Stimulated activated CD8-positive, alpha-beta memory T cell treated with anti-CD3 and anti-CD28 coated beads, Interleukin-4, amount 100 ng/mL, for 1 hour (primary cell): ENCODE data around the gene DCHS1.

Experiments
- DNase-seq, 2 donors: peaks; one replicate each; pipeline ENCODE4 v3.0.0-alpha.2; 2020; ENCODE audit warnings: low read depth in 2 of 2, low spot score in 1 of 2

The DCHS1 gene

DNA sequence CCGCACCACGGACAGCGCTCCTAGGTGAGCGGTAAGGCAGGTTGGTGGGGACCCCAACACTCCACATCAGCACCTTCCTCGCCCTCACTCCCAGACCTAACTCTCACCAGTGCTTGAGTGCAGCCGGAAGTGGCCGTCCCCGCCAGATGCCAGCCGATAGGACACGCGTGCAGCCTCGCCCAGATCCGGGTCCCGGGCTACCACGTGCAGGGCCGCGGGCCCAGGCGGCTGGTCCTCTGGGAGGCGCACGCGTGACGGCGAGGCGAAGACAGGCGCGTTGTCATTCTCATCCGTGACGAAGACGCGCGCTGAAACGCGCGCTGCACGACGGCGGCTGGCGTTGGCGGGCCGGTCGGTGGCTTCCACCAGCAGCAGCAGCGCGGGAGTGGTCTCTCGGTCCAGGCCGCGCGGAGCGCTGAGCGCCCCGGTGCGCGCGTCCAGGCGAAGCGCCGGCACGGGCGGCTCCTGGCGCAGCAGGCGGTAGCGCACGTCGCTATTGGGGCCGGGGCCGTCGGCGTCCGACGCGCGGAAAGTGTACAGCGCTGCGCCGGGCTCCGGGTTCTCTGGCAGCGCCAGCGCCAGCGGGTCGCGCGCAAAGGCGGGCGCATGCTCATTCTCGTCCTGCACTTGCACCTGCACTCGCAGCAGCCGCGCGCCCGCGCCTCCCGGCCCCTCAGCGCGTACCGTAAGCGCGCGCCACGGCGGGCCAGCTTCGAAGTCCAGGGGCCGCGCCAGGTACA, 25.5 kb downstream of the DCHS1 start:
- DNase-seq, result no peak

DNA sequence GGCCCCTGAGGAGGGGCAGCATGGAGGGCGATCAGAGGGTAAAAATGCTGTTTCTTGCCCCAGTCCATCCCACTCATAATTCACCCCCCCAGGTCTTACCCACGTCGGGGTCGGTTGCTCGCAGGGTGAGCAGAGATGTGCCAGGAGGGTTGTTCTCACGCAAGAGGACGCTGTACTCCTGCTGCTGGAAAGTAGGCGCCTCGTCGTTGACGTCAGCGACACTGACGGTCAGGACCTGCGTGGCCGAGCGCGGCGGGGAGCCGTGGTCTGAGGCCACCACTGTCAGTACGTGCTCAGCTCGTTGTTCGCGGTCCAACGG, 26.1 kb downstream of the DCHS1 start:
- no peak for DNase-seq

DNA sequence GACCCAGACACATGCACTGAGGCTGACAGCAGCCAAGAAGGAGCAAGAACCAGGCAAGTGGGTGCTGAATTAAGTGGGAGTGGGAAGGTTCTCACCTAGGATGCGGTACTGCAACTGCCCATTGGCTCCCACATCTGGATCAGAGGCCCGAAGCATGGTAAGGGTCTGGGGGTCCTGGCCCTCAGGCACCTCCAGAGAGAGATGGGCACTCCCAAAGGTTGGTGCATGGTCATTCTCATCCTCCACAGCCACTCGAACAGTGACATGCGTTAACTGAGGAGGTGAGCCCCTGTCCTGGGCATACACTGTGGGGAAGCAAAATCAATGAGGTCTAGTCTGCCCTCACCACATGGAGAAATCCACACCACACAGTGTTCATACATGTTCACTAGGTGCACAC, 27.1 kb downstream of the DCHS1 start:
- DNase-seq, result no peak

DNA sequence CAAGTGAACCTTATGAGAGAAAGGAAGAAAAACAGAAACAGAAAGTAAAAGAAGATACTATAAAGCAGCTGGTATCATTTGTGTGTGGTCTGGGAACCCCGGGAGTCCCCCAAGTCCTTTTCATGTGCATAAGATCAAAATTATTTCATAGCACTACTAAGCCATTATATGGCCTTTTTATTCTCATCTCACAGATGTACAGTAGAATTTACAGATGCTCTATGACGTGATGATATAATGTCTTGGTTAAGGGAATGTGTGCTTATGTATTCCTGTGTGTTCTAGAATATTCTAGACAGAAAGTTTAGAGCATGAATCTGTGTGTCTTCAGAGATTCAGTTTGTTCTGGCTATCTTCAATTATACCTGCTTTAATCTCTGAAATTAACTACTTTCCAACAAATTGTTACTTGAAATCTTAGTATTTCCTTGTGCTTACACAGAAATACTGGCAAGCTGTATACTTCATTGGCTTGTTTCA, 27.8 kb downstream of the DCHS1 start:
- no peak for DNase-seq

DNA sequence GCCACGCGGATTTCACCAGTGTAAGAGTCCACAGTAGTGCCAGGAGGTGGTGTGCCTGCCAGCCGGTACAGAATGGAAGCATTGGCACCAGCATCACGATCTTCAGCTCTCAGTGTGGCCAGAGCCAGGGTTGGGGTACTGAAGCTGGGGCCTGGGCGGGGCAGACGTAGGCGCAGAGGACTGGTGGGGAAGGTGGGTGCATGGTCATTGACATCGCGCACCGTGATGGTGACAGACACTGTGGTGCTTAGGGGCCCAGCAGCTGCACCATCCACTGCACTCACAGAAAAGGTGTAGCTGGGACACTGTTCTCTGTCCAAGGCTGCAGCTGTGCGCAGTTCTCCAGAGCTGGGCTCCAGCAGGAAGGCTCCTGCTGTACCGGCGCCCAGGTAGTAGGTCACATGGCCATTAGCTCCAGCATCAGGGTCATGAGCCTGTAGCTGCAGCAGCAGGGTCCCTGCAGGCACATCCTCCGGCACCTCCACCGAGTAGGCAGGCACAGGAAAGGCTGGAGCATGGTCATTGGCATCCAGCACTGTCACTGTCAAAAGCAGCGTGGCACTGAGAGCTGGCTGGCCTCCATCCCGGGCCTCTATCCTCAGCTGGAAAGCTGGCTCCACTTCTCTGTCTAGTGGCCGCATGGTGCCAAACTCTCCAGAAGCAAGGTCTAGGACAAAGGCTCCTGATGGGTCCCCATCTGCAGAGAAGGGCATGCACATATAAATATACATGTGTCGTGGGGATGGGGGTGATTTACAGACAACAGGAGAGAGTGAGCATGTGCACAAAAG, 28.4 kb downstream of the DCHS1 start:
- no peak for DNase-seq

DNA sequence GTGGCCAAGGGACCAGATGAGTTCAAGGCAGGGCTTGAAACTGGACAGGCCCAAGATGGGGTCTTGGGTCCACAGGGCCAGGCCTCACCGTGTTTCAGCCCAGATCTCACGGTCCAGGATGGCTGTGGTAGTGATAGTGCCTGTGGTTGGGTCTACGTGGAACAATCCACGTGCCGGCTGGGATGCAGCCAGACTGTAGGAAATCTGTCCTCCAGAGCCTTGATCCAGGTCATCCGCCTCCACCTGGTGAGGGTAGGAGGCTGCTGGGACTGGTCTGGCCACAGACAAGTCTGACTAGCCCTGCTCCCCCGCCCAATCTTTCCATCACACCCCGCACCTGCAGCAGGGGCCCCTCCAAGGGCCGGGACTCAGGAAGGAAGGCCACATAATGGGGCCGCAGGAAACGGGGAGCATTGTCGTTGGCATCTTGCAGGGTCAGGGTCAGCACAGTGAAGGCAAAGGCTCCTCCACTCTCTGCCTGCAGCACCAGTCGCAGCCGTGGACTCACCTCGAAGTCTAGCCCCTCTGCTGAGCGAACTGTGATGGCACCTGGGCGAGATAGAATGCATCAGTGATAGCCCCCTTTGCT, 29.7 kb downstream of the DCHS1 start:
- no peak for DNase-seq

DNA sequence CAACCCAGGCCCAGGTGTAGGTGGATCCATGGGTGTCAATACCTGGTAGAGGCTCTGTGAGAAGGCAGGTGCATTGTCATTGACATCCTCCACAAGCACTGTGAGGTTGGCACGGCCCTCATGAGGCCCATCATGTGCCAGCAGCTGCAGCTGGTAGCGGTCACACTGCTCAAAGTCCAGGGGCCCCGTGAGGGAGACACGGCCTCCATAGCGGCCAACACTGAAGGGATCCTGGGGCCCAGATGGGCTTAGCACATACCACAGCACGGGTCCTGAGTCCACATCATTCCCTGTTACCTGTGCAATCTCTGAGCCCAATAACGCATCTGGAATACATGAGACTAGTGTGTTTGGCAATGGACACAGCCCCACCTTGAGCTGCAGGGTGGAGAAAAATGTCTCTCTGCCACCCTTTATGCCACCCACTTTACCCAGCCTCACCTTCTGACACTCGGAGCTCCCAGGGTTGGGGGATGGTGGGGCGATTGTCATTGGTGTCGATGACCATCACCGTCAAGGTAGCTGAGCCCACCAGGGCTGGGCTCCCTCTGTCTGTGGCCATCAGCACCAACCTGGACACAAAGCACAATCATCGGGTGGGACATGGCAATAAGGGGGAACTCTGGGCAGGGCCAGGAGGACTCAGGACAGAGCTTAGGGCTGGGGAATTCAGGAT, 30.3 kb downstream of the DCHS1 start:
- no peak for DNase-seq

DNA sequence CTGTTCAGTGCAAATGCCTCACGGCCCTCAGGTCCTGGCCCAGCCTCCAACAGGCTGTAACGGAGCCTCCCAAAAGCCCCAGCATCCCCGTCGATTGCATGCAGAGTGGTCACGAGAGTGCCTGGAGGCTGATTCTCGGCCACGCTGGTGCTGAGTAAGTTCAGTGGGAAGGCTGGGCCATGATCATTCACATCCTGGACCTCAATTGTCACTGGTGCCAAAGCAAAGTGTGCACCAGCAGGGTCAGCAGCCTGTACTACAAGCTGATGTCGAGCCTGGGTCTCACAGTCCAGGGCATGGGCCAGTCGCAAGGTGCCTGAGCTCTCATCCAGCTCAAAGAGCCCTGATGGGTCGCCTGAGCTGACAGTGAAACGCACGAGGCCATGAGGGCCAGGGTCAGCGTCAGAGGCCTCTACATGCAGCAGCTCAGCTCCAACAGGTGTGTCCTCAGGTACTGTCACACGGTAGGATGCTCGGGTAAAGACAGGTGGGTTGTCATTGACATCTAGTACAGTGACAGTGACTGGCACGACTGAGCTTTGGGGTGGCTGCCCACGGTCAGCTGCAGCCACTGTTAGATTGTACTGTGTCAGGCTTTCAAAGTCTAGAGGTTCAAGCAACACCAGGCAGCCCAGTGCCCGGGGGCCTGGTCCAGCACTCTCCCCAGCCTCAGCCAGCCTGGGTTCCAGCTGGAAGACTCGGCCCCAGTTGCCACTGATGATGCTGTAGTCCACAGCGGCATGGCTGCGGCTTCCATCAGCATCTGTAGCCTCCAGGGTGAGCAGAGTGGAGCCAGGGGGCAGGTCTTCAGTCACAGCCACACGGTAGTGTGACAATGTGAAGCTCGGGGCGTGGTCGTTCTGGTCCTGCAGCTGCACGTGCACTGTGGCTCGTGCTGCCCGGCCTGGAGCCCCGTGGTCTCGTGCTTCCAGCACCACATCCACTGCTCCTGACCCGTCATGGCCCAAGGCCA, 31.9 kb downstream of the DCHS1 start:
- no peak for DNase-seq

DNA sequence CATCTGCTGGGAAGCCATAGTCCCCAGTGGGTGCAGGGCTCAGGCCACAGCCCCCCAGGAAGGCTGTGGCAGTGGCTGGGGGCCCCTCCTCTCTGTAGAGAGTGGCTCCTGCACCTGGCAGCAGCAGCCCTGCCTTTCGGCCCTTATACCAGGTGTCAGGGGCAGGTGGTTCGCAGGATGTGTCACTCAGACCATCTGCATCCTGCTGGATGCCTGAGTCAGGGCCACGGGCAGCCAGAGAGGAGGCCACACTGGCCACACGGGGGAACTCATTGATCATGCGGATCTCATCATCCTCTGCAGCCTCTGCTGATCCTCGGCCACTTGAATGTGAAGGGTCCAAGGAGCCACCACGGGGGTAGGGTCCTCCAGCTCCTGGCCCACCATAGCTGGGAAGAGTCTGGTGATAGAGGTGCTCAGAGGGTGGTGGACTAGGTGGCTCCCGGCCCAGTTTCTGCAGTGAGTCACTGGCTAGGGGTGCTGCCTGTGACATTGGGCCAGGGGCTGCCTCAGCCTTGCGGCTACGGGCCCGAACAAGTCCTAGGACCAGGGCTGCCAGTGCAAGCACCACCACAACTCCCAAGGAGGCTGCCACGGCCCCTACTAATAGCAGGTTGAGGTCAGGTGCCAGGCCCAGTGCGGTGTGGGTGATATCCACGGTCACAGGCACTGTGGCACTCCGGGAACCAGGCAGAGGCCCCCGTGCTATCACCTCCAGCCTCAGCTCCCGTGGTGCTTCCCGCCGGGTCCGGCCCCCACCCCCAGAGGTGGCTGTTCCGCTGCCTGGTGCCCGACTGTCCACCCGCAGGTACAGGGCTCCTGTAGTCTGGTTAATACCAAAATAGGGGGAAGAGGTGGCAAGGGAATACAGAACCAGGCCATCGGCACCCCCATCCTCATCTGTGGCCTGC, 33.1 kb downstream of the DCHS1 start:
- DNase-seq, result no peak

DNA sequence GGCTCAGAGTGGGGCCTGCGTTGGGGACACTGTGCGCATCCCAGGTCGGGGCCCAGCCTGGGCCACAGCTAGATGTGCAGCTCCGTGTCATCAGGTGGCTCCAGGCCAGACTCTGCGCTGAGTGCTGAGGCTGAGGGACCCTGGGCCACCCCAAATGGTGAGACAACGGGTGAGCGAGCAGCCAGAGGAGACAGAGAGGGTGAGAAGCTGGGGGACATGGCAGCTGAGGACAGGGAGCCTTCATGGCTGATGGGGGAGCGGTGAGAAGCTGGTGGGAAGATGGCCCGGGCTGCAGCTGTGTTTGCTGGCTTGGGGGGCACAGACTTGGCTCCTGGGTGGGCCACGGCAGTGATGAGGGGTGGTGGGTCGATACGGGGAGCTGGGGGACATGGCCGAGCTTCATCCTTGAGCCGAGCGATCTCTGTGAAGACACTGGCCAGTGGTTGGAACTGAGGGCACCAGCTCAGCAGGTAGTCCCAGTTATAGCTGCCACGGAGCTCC, 33.8 kb downstream of the DCHS1 start:
- no peak for DNase-seq

DNA sequence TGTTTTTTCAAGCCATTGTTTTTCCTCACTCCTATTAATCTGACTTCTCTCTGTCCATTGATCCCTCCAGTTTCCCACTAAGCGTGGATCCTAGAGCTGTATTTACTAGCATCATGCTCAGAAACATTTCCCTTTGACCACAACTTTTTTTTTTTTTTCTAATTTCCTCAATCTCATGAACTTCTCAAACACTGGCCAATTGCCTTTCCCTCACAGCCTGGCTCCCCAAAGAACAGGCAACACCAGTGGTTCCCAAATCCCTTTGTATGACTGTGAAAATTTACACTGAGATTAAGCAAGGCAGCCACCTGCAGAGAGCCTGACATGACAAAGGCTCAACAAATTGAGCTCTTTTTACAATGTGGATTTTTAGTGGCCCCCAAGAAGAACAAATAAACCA, 35.0 kb downstream of the DCHS1 start:
- DNase-seq, result no peak

DNA sequence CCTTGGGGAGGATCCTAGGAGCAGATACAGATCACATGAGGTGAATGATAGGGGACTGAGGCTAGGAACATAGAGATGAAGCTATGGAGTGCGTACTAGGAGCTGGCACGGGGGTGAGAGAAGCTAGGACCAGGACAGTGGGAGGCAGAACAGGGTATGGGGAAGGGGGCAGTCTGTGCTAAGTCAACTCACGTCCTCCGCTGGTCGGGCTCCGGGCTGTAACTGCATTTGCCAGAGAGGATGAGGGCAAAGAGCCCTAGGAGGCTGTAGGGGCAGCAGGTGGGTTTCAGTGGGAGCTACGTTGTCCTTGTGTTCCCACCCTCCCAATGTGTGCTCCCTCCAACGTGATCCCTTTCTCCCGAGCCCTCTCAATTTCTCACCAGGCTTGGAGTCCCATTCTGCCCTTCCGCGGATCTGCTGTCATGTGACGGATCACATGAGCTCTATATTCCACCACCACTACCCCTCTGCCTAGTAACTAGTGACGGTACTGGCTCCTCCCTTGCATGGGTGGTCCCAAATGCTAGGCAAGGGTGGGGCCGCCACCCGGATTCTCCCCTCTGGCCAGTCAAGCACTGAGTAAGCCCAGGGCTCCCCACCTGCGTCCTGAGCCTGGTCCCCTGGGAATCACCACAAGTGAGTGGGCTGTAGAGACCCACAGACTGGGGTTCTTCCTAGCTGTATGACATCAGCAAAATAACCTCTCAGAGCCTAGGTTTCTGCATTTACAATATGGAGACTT, 36.4 kb downstream of the DCHS1 start, which contains the start of gene TPP1:
Gene TPP1 (minus strand): TSS at position 419 of the 742 bp plus-strand sequence. CDS start 22 bp downstream, at position 397.
- peak; percentile 82 to 84 for DNase-seq

DNA sequence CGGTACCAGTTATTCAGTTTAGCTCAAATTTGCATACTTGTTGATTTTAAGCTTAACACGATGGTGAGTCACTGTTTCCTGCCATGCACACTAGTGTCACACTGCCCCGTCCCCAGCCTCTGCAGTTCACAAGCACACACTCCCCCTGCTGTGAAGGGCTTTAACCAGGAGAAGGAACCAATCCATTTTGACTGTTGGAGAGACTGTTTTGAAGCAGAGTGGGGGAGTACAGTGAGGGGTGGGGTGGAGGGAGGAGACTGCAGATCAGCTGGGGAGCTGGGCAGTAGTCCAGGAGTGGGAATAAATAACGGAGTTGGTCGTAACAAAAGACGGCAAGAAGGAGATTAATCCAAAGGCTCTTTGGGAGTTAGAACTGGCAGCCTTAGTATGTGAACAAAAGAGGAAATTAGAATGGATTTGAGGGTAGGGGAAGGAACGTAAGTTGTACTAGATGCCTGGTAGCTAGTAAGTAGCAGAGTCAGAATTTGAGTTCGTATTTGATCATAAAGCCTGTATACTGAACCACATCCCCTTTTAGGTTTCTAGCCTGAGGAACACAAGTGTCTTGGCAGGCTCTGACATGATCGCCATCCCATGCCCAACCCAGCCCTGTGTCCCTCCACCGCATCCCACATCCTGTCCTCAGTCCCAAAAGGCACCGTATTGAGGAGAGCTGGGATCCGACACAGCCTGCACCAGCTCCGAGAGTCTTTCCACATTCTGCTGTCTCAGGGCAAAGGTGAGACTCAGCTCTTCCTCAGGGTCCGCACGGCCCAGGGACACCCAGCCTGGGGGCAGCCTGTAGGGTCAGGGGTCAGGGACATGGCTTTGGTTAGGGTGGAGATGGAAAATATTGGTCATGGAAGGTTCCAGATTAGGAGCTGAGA, 37.2 kb downstream of the DCHS1 start:
- DNase-seq, result peak in 1 of 2 donors; percentile 61

DNA sequence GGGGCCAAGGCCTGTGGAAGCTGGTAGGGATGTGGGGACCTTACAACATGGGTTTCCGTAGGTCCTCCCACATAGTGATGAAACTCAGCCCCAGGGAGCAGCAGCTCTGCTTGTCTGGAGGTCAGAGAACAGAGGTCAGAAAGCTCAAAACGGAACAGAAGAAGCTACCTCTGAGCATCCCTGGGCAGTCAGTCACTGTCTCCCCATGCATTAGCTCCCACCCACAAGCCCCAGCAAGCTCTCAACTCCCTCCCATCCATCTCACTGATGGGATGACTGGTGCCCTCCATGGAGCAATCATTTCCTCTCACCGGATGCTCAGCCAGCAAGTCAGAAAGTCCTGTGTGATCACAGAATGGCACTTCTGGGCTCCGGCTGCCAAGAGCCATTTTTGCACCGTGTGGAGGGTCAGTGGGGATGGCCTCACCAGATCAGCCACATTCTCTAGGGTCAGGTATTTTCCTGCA, 38.3 kb downstream of the DCHS1 start:
- DNase-seq, result no peak

DNA sequence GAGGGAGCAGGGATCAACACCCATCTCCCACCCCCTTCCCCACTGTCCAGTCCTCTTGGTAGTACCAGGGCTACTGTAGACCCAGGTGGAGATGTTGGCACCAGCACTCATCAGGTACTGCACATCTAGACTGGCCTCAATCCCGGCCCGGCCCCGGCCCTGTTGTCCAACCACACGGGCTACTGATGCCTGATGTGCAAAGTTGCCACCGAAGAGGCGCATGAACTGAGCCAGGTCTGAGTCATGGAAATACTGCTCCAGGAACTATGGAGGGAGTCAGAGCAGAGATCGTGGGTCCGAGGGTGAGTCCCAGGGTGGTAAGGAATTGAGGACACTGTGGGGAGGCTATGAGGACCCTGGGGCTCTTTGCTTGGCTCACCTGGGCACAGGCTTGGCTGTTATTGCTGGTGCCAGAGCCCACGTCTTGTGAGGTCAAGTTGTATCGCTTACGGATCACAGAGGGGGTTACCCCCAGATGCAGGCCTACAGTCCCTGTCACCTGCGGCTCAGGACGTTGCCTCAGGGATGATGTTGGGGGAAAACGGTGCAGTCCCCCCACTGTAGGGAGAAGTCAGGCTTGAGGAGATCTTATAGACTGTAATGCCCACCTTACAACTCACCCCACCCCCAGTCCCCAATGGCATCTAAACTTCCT, 38.9 kb downstream of the DCHS1 start:
- DNase-seq, result no peak

DNA sequence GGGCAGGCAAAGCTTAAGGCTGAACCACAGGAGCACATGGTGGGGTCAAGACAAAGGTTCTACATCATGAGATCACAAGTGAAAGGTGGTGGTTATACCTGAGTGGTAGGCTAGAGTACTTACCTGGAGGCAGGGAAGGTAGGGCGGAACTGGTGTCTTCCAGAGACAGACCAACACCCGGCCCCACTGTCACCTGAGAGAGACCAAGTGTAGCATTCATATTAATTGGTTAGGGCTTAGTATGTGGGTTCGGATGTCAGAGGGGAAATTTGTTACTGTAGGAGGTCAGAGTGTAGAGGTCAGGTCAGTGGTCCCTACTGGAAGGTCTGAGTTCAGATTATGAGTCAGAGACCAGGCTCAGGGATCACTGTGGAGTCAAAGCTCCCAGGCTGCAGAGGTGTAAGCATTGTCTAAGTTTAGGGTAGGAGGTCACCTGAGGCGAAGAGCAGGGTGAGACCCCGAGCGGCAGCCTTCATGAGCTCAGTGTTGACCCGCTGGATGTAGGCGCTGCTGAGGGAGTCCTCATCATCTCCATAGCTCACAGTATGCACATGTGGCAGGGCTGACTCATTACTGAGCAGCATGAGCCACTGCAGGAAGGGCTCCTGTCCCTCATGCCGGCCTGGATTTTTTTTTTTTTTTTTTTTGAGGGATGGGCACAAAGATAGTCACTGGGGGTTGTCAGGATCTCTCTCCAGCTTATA, 39.6 kb downstream of the DCHS1 start:
- no peak for DNase-seq
